Activated CD4-positive, alpha-beta T cell treated with anti-CD3 and anti-CD28 coated beads, Interleukin-2, amount 50 U/mL, for 24 hours (primary cell): Measurements from ENCODE around the gene RAB10.
"Not testable (repeated sequence)": the region's sequence is repeated elsewhere in the genome, so short reads cannot be mapped to it uniquely, and the experiment has no call there.

Source experiments
- DNase-seq, 2 donors: peaks; one replicate each; pipeline ENCODE4 v3.0.0-alpha.2; 2020; ENCODE audit warnings: low read depth in 1 of 2, low spot score in 1 of 2

Gene RAB10

DNA sequence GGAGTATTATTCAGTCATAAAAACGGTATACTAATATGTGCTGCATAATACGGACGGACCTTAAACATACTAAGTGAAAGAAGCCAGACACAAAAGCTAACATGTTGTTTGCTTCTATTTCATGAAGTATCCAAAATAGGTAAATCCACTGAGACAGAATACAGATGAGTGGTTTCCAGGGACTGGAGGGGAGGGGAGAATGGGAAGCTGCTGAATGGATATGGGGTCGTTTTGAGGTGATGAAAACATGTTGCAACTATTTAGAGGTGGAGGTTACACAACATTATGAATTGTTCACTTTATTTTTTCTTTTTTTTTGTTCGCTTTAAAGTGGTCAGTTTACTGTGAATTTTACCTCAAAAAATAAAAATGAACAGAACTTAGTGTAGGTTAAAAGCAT, 52.9 kb downstream of the RAB10 start:
- DNase-seq: no peak

DNA sequence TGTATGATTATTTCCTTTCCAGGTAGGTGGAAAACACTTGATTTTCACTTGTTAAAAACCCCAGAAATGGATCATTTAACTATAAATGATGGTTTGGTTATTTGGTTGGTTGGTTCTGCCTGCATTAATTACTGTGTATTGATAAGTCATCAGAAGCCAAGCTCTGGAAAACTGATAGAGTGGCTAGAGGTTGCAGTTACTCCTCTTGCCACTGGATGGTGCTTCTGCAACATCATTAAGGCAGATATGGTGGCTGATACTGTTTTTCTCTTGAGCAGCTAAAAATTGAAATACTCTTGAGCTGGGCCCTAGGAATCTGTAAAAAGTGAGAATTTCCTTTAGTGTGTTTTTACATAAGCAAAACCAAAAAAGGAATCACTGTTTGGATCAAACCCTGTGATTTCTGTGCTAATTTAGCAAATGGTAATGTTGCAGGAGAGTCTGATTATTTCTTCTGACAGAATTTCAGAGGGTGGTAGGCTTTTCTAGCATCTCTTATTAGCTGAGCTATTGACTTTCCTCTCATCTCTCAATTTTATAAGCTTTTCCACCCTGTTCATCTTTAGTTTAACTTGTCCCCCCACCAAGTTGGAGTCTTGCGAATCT, 54.3 kb downstream of the RAB10 start:
- no peak for DNase-seq

DNA sequence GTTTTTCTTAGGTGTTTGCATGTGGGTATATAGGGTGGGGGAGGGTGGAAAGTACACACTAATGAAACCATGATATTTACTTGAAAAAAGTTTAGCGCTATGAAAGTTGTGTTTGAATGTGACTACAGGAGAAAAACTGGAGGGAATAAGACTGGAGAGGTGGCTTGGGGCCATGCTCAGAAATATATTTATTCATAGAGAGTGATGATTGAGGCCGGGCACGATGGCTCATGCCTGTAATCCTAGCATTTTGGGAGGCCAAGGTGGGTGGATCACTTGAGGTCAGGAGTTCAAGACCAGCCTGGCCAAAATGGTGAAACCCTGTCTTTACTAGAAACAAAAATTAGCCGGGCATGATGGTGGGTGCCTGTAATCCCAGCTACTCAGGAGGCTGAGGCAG, 55.0 kb downstream of the RAB10 start:
- DNase-seq: not testable (repeated sequence)

DNA sequence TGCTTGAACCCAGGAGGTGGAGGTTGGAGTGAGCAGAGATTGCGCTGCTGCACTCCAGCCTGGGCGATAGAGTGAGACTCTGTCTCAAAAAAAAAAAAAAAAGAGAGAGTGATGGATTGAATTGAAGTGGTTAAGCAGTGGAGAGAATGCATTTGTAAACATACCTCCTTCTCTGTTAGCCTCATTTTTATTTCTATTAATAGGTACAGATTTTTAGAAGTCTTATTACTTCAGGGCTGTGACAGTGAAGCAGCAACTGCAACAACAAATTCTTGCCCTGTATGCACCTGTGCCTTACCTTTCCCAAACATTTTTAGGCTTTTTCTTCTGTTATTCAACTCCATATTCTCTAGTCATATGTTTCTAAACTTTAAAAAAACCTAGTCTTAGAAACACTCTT, 55.5 kb downstream of the RAB10 start:
- DNase-seq: no peak

DNA sequence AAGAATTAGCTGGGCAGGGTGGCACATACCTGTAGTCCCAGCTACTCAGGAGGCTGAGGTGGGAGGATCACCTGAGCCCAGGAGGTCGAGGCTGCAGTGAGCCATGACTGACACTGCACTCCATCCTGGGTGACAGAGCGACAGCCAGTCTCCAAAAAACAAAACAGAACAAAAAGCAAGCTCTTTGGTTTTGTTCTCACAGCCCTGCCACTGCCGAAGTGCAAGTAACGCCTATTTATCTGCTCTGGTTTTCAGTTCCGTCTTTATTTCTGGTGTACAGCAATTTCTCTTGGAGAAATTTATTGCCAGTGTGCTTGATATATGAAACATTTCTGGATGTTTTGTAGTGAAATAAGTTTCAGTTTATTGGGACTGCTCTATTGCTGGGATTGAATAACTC, 61.9 kb downstream of the RAB10 start:
- no peak for DNase-seq

DNA sequence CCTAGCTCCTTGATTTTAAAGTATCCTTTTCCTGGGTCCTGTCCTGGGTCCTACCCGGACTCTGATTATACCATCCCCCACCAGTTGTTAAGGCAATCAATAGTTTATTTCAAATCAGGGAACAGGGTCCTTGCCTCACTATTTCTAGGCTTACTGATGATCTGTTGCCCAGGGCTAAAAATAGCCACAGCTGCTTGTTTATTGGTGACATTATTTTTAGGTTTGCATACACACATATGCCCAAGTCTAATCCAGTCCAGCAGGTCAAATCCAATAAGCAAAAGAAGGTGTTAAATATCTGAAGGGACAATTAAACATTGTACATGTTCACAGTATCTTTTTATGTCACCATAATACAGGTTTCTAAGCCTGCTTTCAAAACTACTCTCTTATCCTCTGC, 66.0 kb downstream of the RAB10 start:
- no peak for DNase-seq

DNA sequence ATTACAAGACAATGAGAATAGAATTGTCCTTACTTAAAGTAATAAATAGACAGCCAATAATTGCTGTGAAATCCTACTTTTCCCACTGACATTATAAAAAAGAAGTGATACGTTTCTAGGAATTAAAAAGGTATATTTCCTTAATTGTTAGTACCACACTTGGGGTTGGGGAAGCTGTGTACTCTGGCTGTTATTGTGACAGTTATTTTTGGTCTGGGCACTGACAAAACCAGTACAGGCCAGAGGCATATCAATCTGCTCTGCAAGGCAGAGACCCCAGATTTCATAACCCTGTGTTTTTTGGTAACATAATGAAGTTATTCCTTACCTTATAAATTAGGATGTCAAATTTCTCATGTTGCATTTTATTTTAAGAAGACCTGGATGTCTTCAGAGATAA, 66.5 kb downstream of the RAB10 start:
- DNase-seq: no peak

DNA sequence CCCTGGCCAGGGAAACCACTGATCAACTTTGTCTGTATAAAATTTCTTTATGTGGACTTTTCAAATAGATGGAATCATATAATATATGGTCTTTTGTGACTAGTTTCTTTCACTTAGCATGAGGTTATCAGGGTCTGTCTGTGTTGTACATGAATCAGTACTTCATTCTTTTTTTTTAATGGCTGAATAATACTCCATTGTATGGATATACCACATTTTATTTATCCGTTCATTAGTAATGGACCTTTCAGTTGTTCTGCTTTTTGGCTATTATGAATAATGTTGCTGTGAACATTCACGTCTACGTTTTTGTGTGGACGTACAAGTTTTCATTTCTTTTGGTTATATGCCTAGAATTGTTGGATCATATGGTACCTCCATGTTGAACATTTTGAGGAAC, 69.9 kb downstream of the RAB10 start:
- DNase-seq: no peak

DNA sequence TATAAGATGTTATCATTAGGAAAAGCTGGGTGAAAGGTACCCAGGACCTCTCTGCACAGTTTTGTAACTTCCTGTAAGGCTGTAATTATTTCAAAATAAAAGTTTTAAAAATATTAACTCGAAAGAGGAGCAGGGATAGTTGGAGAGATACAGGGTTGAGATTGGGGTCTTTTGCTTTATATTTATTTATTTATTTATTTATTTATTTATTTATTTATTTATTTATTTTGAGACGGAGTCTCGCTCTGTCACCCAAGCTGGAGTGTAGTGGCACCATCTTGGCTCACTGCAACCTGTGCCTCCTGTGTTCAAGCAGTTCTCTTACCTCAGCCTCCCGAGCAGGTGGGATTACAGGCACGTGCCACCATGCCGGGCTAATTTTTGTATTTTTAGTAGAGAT, 74.8 kb downstream of the RAB10 start:
- not testable (repeated sequence) for DNase-seq

DNA sequence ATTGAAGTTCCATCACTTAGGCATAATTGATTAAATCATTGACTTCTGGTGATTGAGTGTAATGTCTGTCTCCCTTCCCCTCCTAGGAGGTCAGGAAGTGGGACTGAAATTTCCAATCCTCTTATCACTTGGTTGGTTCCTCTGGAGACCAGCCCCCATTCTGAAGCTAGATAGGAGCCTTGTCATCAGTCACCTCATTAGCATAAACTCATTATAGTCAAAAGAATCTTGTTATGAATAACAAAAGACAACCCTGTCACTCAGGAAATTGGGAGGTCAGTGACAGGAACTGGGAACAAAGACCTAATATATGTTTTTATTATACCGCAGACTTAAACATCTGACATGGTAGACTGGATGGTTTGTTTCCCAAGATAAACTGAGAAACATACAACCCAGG, 78.3 kb downstream of the RAB10 start:
- DNase-seq: no peak

DNA sequence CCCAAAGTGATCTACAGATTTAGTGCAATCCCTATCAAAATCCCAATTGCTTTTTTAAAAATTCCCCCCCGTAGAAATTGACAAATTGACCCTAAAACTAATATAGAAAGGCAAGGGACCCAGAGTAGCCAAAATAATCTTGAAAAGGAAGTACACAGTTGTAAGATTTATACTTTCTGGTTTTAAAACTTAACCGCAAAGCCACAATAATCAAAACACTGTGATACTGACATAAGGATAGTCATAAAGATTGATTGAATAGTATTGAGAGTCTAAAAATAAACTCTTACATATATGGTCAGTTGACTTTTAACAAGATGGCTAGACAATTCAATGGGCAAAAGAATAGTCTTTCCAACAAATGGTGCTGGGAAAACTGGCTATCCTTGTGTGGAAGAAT, 80.3 kb downstream of the RAB10 start:
- DNase-seq: no peak

DNA sequence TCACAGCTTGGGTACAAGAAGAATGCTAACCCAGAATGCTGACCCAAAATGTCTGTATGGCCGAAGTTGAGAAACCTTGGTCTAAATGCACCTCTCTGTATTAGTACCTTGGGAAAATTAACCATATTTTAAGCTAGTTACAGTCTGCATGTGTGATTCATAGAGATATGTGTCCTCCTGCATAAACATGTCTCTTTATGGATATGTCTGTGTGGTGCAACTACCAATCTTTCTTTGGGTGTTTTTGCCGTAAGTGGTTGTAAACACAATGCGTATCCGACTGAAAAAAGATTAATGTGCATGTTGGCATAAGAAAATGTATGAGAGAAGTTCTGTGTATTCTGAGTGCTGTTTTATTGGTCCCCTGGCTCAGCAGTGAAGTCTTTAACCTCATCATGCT, 84.8 kb downstream of the RAB10 start:
- DNase-seq: no peak

DNA sequence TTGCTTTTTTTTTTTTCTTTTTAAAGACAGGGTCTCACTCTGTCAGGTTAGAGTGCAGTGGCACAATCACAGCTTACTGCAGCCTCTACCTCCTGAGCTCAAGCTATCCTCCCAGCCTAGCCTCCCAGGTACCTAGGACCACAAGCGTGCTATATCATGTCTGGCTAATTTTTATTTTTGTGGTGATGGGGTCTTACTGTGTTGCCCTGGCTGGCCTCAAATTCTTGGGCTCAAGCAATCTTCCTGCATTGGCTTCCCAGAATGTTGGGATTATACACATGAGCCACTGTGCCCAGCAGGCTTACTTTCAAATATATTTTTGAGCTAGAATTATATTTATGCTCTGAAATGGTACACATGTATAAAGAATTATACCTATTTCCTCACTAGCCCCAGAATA, 85.6 kb downstream of the RAB10 start:
- DNase-seq: no peak

DNA sequence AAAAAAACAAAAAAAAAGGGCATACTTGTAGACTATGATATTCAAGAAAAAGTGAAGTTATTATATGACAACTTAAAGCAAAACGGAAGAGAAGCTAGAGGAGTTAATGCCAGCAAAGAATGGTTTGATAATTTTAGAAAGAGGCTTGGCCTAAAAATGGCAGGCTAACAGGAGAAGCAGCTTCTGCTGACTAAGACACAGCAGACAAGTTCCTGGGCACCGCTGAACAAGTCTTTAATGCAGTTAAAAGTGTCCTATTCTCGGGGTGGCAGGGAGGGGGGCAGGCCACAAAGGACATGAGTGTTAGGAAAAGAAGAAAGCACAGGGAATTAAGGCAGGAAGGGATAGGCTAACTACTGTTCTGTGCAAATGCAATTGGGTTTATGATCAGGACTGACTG, 88.7 kb downstream of the RAB10 start:
- DNase-seq: no peak

DNA sequence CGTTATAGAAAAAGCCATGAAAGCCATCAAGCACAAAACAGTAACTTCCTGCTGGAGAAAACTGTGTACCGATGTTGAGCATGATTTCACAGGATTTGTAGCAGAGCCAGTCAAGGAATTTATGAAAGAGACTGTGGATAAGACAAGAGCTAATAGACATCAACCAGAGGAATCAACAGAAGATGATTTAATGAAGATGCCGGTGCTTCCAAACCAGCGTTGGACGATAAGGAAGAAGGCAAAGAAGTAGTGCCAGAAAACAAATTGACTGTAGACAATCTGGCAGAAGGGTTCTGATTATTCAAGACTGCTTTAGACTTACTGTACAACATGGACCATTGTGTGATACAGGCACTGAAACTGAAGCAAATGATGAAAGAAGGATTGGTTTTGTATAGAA, 89.5 kb downstream of the RAB10 start:
- DNase-seq: no peak

DNA sequence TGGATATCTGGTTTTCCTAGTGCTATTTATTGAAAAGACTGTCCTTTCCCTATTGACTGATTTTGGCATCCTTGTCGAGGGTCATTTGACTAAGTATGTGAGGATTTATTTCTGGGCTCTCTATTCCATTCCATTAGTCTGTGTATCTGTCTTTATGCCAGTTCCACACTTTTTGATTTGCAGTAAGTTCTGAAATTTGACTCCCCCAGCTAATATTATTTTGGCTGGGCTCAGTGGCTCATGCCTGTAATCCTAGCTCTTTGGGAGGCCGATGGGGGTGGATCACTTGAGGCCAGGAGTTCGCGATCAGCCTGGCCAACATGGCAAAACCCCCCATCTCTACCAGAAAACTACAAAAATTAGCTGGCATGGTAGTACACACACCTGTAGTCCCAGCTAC, 92.2 kb downstream of the RAB10 start:
- no peak for DNase-seq

DNA sequence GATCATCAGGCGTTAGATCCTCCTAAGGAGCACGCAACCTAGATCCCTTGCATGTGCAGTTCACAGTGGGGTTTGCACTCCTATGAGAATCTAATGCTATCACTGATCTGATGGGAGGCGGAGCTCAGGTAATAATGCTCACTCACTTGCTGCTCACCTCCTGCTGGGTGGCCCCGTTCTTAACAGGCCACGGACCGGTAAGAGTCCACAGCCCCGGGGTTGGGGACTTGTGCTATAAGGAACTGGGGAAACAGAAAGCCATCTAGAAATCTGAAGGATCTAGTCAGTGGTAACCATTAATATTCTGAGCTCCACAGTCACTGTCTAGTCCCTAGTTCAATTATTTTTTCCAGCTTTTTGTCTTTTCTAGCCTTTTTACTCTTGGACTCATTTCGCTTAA, 94.3 kb downstream of the RAB10 start:
- DNase-seq: no peak

DNA sequence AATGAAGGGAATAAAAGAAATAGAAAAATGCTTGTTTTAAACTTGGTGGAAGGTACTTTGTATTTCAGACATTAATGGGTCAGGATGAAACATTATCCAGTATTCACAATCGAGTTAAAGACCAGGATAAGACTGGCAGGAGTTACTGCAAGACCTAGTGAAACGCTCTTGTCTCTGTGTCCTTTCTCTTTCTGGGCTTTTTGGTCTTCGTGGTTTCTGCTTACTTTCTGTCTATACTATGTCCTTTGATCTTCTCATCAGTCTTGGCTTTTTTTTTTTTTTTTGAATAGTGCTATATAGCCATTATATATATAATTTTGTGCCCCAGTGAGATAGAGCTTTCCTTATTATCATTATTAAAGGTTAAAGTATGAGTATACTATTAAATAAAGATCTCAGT, 96.9 kb downstream of the RAB10 start:
- no peak for DNase-seq

DNA sequence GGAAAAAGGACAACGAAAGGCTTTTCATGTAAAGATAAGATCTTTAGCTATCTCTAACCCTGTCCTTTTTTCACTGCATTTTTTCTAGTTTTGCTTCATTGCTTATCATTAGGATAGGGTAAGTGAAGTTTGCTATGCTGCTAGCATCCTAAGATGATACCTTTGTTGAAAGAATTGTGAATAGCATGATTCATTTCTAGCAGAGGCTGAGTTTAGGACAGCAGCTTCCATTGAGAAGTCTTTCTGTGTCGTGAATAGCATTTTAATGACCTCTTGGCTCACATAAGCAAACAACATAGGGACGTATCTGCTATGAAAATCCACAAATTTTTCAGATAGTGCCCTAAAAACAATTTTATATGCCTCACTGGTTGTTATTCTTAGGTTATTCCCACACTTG, 102.6 kb downstream of the RAB10 start:
- DNase-seq: no peak

DNA sequence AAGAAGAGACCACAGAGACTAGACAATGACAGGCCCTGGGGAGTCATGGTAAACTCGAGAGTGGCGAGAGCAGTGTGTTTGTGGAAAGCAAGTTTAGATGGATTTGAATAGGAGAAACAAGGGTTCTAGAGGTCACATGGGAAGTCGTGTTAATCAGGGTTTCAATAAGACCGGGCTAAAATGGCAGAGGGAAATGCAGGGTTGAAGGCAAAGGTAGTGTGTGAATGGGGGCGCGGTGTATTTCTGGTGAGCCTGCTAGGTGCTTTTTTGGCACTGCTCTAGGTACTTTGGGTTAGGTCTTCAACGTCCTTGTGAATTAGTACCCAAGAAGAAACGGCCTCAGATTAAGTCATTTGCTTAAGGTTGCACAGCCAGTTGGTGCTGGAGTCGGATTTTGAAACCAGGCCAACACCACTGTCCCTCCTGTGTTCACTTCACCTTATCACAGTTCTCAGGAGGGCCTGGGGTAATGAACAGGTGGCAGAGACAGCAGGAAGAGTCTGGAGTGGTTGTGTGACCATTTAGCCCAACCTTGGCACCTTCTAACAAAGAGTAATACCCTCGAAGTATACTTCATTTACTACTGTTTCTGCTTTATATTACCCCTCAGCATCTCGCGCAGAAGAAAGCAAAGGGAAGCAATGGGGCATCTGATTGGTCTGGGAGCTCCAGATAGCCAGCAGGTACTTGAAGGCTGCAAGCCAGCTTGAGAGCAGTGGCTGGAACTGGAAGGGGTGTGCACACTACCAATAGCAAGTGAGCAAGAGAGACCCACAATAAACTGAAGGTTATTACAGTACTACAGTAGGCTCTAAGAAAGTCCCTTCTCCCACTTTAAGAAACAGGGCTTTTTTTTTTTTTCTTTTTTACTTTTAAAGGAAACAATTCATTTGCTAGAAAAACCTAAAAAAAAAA, 105.6 kb downstream of the RAB10 start:
- DNase-seq: no peak

DNA sequence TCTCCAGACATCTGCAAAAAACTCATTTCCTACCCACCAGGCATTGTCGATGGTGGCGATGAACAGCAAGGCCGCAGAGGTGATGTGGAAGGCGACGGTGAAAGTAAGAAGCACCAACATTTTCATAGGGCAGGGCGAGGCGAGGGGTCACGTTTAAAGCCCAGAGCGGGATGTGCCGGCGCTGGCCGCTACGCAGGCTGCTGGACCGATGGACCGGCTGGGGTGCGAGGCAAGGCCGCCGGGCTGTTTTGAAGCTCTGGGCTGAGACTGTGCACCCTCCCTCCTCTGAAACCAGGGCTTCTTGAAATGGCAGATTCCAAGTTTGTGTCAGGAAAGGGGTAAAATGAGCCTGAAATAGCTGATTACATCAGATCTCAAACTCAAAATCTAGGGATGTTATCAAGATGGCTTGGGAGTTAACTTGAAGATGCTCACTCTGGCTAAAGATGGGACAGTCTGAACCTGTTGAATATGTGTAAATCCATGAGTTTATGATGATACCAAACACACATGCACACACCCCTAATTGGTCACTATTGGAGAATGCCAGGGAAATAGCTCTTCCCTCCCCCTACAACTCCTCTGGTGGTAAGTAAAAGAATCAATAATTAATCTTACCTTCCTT, 107.4 kb downstream of the RAB10 start:
- DNase-seq: no peak

DNA sequence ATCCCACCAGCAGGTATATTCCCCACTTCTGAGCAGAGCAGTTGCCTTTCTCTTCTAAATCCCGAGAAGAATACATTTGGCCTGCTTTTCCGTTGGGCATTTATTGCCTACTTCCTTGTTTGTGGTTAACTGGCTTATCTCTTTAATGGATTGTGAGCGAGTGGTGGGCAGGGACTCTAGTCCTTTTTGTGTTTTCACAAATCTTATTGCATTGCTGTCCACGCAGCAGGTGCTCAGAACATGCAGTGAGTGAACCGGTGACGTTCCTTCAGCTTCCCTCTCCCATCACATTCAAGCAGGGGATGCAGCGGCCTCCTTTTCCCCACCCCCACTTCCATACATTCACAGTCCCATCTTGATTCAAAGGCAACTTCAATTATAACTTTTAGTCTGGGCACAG, 110.1 kb downstream of the RAB10 start:
- no peak for DNase-seq
